IPS-18c (cell line): ENCODE data around the gene SH3TC1.

Experiments used
- H3K4me3 ChIP-seq: 2 replicates; pipeline ENCODE4 v1.7.0; 2013; ENCODE audit warnings: low read depth, mild to moderate bottlenecking, low read length, moderate library complexity; ENCODE audit not compliant: insufficient read depth
- H3K9me3 ChIP-seq: one replicate; pipeline ENCODE4 v1.6.1; 2013; ENCODE audit warnings: mild to moderate bottlenecking, low read length, moderate library complexity; ENCODE audit not compliant: control insufficient read depth, insufficient read depth

The SH3TC1 gene

DNA sequence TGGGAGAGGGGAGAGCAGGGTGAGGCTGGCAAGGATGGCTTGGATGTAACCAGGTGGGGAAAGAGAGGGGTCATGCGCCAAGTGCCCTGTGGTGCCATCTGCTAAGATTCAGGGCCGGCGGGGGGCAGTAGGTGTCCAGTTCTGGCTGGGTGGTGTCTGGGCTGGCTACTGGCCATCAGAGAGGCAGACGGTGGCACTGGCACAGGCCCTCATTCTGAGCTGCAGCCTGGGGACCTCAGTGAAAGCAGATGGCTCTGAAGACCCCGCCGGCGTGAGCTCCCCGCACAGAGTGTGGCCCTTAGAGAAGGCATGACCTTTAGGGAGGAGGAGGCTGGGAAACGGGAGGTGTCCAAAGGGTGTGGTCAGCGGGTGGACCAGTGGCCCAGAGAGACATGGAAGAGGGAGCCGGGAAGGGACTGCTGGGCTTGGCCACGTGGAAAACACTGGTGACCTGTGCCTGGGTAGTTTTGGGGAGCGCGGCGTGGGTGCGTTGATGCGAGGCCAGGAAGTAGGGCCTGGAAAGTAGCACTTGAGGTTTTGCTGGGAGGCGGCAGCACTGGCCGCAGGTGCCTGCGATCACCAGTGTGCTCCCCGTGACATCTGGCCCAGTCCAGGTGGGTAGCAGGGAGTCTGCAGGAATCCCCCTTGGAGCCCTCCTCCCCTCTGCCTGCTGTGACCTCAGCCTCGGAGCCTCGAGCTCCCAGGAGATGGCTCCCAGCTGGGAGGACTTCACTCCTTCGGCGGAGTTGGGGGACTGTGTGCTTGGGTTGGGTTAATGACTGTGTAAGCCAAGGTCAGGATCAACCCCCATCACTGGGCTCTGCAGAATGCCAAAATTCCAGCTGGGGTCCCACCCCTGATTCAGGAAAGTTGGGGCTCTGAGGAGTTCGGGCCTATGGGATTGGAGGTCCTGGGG, 9.3 kb upstream of the SH3TC1 start:
- H3K4me3 ChIP-seq = no peak overlapping the region
- no peaks in the 10 kb centered on the region for H3K9me3 ChIP-seq

DNA sequence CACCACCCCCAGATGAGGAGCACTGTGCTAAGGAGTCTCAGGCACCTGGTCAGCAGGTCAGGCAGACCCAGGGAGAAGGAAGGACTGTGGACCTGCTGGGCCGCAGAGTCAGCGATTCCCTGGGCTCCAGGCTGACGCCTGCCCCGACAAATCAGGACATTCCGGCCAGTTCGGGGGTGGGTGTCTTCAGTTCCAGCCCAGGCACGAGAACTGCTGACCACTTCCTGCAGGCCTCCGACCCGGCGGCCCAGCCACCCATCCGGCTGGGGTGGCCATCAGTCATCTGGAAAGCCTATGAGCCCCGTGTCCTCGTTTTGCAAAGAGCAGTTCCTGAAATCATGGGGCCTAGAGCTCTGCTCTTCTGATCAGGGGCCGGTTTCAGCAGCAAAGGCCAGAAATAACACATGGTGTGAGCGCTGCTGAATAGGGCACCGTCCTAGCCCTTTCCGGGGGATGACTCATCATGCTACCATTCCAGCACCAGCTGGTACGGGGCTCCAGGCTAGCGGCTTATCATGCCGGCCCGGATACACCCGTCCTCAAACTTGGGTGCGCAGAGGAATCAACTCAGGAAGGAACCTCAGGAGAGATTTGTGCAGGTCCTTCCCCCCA, 7.8 kb upstream of the SH3TC1 start:
- no peaks in the 10 kb centered on the region for H3K9me3 ChIP-seq
- H3K4me3 ChIP-seq = no peak overlapping the region

DNA sequence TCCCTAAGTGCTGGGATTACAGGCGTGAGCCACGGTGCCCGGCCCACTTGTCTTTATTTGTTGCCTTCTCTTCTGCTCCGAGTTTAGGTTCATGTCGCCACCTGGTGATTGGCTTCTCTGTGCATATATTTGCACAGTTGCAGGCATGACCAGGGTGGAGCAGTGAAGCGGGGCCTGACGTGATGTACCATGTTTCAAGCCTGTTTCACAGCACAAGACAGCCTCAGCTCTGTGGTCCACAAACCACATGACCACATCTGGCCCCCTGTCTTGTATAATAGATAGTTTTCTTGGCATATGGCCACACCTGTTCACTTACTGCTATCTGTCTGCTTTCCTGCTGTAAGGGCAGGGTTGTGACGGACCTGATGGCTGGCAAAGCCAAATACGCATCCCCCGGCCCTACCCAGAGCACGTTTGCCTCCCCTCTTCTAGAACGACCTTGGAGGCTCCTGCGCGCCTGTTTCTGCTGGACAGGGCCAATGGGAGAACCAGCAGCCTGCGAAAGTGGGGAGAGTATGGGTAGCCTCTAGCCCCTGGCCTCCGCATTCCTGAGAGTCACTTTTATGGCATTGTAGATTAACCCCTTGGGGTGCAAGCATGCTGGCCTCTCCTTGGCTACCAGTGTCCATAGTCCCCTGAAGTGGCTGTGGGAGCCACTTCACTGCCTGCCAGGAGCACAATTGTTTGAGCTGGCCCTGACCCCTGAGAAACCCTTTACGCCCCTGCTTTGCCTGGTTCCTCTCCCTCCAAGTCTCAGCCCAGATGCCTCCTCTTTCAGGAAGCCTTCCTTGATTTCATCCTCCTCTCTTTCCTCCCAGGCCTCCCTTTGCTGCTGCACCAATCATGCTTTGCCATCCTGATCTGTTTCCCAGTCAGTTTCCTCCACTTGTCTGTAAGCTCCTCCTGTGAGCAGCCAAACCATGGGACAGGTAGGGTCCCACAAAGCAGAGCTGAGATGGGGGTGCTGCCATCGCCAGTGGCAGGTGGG, 6.0 kb upstream of the SH3TC1 start:
- Histone ChIP-seq H3K4me3 (no peak overlapping the region), H3K9me3 (no peaks in the 10 kb centered on the region)

DNA sequence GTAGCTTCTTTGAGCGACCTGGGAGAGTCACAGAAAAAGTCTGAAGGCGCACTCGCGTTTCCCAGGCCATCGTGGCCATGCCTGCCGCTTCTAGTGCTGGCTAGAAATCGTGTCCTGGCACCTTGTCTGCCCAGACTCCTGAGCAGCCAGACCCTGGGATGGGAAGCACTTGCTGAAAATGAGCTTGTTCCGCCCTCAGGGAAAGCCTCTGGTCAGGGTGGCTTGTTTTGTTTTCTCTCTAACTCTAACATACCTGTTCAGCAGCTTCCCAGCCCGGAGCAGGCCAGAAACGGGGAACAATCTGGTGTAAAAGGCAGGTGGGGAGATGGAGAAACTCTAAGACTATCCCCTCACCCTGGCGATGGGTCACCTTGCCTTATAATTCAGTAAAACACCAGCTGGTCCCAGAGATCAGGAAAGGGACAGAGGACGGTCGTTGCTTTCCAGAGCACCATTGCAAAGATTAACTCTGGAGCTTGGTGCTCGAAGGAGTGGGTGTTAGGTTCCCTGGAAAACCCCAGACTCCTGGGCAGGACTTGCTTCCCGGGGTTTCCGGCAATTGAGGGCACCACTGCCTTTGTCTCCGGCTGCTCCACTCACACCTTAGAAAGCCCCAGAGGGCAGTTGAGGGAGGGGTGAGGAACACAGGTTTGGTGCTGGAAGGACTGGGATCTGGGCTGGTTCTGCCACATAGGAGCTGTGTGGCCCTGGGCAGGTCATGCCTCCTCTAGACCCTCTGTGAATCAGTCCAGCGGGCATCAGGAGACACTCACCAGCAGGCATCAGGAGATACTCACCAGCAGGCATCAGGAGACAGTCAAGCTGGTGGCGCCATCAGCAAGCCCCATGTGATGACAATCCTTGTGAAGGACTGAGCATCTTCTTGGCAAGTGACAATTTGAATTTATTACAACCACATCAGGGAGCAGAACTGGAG, 4.5 kb upstream of the SH3TC1 start:
- Histone ChIP-seq H3K9me3 (no peaks in the 10 kb centered on the region), H3K4me3 (no peak overlapping the region)

DNA sequence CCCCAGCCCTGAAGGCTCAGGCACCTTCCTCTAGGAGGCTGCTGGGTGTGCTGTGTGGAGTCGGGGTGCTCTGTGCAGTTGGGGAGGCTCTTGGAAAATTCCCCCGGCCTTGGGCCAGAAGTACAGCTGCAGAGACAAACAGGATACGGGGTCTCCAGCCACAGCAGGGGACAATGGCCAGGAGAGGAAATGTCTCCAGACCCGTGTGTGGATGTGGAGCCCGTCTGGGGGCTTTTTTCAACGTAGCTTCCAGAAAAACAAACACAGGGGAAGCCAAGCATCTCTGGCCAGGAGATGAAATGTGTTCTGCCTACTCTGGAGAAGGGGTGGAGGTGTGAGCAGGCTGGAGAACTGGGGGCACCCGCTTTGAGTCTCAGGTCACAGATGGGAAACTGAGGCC, 3.7 kb upstream of the SH3TC1 start:
- Histone ChIP-seq H3K4me3 (no peak overlapping the region), H3K9me3 (no peaks in the 10 kb centered on the region)

DNA sequence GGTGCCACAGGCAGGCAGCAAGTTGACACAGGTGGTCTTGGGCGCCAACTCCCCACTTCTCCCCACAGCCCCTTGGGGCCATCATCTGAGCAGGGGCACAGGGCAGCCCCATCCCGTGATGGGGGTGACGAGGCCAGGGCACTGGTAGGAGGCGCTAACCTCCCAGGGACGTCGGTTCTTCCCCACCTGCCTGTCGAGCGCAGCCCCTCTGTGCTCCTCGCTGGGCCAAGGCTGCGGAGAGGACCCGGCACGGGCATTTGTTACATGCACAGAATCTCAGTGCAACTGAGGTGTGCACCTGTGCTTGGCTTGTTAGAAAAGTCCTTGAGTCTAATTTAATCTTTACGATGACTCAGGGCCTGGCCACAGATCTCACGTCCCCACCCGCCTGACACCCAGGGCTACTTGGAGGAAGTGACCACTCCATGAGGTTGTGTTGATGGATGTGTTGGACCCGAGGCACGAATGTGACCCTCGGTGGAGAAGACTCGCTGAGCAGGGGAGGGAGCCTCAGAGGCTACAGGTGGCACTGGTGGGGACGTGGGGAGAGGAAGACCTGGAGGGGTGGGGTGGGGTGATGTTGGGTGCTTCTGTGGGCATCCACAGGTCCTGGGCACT, 3.1 kb upstream of the SH3TC1 start:
- no peak overlapping the region for H3K4me3 ChIP-seq
- H3K9me3 ChIP-seq = no peaks in the 10 kb centered on the region

DNA sequence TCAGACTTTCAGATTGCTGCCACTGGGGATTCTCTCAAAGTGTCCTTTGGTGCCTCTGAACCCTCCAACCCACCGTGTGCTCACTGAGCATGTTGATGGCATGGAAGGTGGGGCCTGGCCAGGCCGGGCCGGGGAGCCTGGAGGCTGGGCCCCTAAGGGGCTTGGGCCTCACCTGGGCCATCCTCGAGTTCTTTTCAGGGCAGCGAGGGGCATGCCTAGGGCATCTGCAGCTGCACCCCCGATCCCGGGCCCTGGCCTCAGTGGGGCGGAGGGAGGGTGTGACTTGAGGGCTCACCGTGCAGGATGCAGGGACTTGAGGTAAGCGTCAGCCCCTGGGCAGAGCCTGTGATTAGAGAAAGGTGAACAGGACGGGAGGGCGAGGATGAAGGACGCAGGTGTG, 1.6 kb upstream of the SH3TC1 start:
- no peaks in the 10 kb centered on the region for H3K9me3 ChIP-seq
- H3K4me3 ChIP-seq = no peak overlapping the region

DNA sequence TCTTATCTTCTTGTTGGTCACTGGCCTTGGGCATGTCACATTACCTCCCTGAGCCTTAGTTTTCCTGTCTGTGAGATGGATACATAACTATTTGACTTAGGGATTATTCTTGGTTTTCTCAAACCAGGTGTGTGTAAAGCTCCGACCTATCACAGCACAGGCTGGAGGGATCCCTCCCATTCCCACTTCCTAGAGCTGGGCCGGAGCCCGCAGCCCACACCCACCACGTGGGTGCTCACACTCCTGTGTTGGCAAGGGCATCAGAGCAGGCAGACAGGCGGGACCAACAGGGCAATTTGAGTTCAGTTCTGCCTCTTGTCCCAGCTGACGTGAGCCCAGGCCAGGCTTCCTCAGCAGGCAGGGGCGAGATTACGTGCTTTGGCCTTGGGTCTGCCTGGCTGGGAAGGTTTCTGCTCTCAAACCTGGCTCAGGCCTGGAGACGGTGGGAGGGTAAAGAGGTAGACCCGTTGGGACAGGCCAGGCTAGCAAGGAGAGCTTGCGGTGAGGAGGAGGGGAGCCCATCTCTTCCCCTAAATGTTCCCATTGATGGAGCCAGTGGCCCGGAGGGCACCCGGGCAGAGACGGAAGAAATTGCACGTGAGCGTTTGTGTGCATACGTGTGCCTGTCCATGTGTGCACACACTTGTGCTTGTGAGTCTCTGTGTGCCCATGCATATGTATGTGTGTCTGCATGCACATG, 734 bp upstream of the SH3TC1 start:
- Histone ChIP-seq H3K4me3 (no peak overlapping the region), H3K9me3 (no peaks in the 10 kb centered on the region)

DNA sequence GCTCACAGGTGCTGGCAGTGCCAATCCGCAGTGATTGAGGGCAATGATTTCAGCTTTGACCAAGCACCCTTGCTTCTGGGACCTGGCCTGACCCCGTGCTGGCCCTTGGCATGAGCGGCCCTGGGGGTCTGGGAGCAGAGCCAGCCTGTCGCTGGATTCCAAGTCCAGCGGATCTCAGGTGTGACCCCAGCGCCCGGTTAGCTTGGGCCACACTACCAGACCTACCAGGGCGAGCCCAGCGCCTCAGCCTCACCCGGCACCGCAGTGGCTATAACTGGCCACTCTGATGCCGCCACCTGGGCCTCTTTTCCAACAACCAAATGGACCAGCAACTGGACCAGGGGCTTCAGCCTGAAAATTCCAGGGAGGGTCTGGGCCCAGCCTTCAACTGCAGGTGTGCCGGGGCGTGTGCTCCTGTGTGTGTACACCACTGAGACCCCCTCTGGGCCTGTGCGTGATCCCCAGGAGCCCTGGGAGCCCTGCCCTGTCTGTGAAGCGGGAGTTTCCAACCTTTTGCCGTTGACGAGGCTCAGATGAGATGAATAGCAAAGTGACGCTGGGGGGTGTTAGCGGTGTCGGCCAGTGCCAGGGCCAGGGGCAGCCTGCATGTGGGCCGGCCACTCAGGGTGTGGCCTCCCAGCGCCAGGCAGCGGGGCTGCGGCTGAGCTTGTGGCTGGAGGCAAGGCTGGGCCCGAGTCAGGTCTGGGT, 658 bp downstream of the SH3TC1 start:
- Histone ChIP-seq H3K9me3 (no peaks in the 10 kb centered on the region), H3K4me3 (no peak overlapping the region)

DNA sequence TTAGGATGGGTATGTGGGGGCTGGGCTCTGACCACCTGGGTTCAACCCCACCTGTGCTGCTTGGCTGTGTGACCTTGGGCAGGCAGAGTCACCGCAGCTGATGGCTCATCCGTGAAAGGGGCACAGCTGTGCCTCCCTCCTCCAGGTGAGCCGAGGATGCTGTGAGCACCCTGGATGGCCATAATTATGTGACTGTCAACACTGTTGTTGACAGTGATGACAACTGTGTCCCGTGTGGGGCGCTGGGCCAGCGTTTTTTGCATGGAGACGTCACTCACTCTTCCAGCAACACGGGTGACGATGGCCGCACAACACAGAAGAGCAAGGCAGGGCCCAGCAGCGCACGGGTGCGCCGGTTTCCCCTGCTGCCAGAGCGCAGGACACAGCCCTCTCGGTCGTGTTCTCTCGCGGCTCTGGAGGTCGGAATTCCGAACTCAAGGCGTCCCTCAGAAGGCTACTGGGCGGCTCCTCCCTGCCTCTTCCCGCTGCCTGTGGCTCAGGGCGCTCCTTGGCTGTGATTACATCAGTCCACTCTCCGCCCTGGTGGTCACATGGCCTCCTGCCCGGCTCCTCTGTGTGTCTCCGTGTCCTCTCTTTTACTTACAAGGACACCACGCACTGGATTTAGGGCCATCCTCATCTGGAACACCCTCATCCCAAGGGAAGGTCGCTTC, 1.3 kb downstream of the SH3TC1 start:
- no peak overlapping the region for H3K4me3 ChIP-seq

DNA sequence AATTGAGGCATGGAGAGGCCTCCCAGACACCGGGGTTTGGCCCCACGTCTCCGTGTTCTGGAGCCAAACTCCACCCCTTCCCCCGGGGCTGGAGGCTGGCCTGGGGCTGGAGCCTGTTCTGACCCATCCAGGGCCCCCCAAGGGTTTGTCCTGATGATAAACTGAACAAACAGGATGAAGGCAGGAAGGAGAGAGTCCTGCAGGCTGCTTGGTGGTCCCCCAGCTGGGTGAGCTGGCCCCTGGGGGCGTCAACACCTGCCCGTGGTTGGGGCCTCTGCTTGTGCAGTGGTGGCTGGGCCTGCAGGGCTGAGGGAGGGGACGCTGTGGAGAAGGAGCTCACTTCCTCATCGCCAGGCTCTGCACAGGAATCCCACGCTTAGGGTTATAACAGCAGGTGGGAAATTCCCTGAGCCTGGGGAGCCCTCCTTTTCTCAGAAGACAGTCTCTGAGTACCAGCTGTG, 2.3 kb downstream of the SH3TC1 start:
- no peaks in the 10 kb centered on the region for H3K9me3 ChIP-seq
- no peak overlapping the region for H3K4me3 ChIP-seq

More for the DNA sequence above, 1.3 kb downstream of the SH3TC1 start:
- H3K9me3 ChIP-seq = no peaks in the 10 kb centered on the region

DNA sequence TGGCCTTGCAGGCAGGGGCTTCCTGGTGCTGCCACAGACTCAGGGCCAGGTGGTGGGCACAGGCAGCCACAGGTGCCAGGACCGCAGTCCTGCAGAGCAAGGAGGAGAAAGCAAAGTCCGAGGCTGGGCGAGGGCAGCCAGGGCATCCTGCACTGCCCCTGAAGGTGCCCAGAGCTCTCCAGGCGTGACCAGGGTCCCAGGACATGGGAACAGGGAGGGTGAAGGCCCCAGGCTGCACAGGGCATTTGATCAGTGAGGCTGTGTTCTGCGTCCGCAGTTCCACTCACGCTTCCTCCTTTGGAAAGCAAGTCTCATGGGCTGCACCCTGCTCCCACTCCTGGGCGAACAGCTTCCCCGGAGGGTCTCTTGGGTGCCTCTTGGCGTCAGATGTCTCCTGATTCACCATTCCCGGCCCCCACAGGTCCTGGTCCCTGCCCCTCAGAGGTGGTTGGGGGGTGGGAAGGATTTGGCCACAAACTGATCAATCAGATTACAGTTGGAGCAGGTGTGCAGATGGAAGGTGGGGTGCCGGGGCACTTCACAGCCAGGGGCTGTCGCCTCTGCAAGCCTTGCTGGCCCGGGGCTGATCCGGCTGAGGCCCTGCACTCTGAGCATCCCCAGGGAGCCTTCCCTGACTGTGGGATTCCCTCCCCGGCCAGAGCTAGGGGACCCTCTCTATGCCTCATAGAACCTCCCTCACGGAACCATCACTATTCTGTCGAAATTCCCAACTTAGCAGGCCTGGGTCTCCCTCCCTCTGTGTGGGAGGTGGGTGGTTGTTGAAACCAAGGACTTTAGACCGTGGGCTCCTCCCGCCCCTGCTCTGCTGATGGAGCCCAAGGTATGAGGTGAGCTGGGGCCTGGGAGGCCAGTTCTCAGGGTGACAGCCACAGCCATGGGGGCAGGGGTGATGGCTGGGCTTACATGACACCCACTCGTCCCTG, 3.3 kb downstream of the SH3TC1 start:
- Histone ChIP-seq H3K4me3 (no peak overlapping the region), H3K9me3 (no peaks in the 10 kb centered on the region)

DNA sequence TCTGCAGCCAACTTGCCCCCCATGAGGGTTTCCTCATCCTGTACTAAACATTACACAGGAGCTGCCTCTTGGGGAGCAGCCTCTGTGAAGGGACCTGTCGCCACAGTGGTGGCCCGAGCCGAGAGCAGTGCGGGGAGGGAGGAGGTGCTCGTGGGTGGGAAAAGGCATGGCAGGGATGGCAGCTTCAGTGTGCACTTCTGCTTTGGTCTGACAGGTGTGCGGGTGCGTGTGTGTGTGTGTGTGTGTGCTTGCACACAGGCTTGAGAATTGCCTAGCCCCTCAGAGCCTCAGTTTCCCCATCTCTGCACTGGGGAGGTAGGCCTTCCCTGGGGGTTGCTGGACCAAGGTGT, 3.9 kb downstream of the SH3TC1 start:
- no peak overlapping the region for H3K4me3 ChIP-seq
- no peaks in the 10 kb centered on the region for H3K9me3 ChIP-seq

DNA sequence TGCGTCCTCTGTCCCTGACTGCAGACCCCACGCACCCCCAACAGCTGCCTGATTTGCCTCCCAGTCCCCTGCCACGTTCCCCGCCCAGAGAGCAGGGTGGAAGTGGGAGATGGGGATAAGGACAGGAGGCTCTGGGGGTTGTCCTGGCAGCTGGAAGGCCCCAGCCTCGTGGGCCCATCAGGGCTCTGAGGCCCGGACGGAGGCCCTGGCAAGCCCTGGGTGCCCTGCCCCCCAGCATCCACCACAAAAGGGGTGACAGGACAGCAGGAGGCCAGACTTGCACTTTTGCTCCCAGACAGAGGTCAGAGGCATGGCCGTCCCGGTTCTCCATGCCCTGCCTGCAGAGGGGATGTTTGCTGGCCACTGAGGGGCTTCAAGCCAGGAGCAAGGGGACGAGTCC, 4.7 kb downstream of the SH3TC1 start:
- Histone ChIP-seq H3K4me3 (no peak overlapping the region), H3K9me3 (no peaks in the 10 kb centered on the region)
